HG02973 (cell line): ENCODE measurements around the gene CEP70.
"Not testable (repeated sequence)": the region's sequence is repeated elsewhere in the genome, so short reads cannot be mapped to it uniquely, and the experiment has no call there.

Source experiments
- ATAC-seq: cut with Tn5 transposase; IDR thresholded peaks from one replicate; pipeline ENCODE4 v1.9.1; 2021; ENCODE audit warnings: moderate library complexity; ENCODE audit not compliant: unreplicated experiment

The CEP70 gene

GRCh38 chr3:138593488-138594149 lies 441 bp downstream of the CEP70 start:
- ATAC-seq: no peak

- ATAC-seq: no peak
These were observed 2.7 kb downstream of the CEP70 start for GRCh38 chr3:138591392-138591791.

- ATAC-seq: no peak
These were observed 5.6 kb downstream of the CEP70 start for GRCh38 chr3:138588445-138588844.

- ATAC-seq: no peak
These were observed 6.7 kb downstream of the CEP70 start for GRCh38 chr3:138587374-138587773.

- no peak for ATAC-seq
These were observed 15.0 kb downstream of the CEP70 start for GRCh38 chr3:138578961-138579574.

GRCh38 chr3:138578141-138578540 lies 15.9 kb downstream of the CEP70 start:
- peak; percentile 86 for ATAC-seq

GRCh38 chr3:138573138-138573537 lies 20.9 kb downstream of the CEP70 start:
- ATAC-seq: no peak

- not testable (repeated sequence) for ATAC-seq
These were observed 24.4 kb downstream of the CEP70 start for GRCh38 chr3:138569624-138570023.

GRCh38 chr3:138569090-138569489 lies 25.0 kb downstream of the CEP70 start:
- no peak for ATAC-seq

- ATAC-seq: no peak
These were observed 26.7 kb downstream of the CEP70 start for GRCh38 chr3:138567403-138567802.

GRCh38 chr3:138566293-138566692 lies 27.8 kb downstream of the CEP70 start:
- not testable (repeated sequence) for ATAC-seq

GRCh38 chr3:138562902-138563301 lies 31.2 kb downstream of the CEP70 start:
- not testable (repeated sequence) for ATAC-seq

- no peak for ATAC-seq
These were observed 33.6 kb downstream of the CEP70 start for GRCh38 chr3:138560501-138560900.

GRCh38 chr3:138559134-138559533 lies 34.9 kb downstream of the CEP70 start:
- no peak for ATAC-seq

- ATAC-seq: not testable (repeated sequence)
These were observed 39.3 kb downstream of the CEP70 start for GRCh38 chr3:138554775-138555174.

- ATAC-seq: not testable (repeated sequence)
These were observed 43.1 kb downstream of the CEP70 start for GRCh38 chr3:138550958-138551357.

- ATAC-seq: no peak
These were observed 44.7 kb downstream of the CEP70 start for GRCh38 chr3:138549179-138549977.

- ATAC-seq: no peak
These were observed 46.6 kb downstream of the CEP70 start for GRCh38 chr3:138547342-138547975.

- ATAC-seq: no peak
These were observed 49.5 kb downstream of the CEP70 start for GRCh38 chr3:138544546-138544945.

- no peak for ATAC-seq
These were observed 51.1 kb downstream of the CEP70 start for GRCh38 chr3:138542977-138543376.

GRCh38 chr3:138539352-138539751 lies 54.7 kb downstream of the CEP70 start:
- ATAC-seq: no peak
